NCI-H446 (cell line): ENCODE results near the gene ARHGAP33.
A peak's percentile ranks its signal among the peaks of the same experiment; 100 is the strongest.
"Not testable (repeated sequence)": the region's sequence is repeated elsewhere in the genome, so short reads cannot be mapped to it uniquely, and the experiment has no call there.

Experiments used
- DNase-seq, 2 experiments: peaks; one replicate each; lab custom pipeline; 2025; lab: John Stamatoyannopoulos, UW

The ARHGAP33 gene

GRCh38 chr19:35795564-35795963 is 20.2 kb downstream of the ARHGAP33 start:
- not testable (repeated sequence) for DNase-seq

- DNase-seq = no peak
These were observed 21.5 kb downstream of the ARHGAP33 start for GRCh38 chr19:35796645-35797542.

DNA sequence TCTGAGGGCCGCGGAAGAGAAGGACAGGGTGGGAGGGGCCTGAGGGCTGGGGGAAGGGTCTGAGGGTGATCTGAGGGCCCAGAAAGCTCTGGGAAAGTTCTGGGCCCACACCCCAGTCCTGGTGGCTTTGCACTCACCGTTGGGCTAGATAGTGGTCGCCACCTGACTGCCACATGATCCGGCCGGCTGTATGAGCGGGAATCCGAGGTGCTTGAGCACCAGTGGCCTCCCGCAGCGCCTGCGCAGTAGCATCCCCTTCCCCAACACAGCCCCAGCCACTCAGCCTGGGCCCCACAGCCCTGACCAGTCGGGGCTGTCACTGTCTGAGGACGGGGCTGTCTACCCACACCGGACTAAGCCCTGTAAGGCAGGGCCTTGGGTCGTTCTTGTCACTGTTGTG is 22.3 kb downstream of the ARHGAP33 start:
- DNase-seq = no peak

DNA sequence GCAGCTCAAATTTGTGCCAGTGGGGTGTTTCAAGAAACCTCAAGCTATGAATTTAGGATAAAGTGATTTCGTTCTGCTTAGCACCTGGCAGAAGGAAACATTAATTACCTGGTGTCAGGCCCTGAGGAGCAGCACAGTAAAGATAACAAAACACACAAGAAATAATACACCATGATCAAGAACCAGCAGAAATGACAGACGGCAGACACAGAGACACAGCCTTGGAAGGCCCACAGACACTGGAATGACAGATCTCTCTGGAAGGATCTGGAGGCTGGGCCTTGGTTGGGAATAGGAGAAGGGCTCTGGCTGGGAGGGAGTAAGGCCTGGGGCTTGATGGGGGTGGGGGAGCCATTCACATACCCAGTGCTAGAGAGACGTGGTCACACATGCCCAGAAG is 26.5 kb downstream of the ARHGAP33 start:
- no peak for DNase-seq

DNA sequence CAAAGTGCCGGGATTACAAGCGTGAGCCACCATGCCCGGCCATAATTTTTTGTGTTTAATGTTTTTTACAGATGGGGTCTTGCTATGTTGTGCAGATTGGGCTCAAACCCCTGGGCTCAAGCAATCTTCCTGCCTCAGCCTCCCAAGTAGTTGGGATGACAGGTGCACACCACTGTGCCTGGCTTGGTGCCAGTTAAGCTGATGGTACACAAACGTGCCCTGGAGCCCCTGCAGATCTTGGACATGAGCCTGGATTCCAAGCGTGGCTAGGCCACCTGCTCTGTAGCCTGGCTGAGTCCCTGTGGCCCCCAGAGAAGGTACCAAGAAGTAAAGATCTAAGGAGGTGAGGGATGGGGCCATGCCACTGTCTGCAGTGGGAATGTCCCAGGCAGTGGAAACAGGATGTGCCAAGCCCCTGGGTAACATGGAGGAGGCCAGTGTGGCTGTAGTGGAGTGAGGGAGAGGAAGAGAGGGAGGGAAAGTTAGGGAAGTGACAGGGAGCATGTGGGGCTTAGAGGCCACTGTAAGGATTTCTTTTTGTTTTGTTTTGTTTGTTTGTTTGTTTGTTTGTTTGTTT is 30.2 kb downstream of the ARHGAP33 start:
- no peak for DNase-seq

- DNase-seq = no peak
These were observed 31.2 kb downstream of the ARHGAP33 start for GRCh38 chr19:35806597-35806996.

DNA sequence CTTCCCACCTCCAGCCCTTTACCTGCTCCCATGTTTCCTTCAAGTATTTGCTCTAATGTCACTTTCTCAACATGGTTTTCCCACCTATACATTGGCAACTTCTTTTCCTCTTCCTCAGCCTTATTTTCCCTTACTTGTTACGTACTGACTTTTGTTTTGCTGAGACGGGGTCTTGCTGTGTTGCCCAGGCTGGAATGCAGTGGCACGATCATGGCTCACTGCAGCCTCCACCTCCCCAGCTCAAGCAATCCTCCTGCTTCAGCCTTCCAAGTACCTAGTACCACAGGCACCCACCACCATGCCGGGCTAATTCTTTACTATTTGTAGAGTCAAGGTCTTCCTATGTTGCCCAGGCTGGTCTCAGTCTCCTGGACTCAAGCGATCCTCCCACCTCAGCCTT is 32.3 kb downstream of the ARHGAP33 start:
- no peak for DNase-seq

DNA sequence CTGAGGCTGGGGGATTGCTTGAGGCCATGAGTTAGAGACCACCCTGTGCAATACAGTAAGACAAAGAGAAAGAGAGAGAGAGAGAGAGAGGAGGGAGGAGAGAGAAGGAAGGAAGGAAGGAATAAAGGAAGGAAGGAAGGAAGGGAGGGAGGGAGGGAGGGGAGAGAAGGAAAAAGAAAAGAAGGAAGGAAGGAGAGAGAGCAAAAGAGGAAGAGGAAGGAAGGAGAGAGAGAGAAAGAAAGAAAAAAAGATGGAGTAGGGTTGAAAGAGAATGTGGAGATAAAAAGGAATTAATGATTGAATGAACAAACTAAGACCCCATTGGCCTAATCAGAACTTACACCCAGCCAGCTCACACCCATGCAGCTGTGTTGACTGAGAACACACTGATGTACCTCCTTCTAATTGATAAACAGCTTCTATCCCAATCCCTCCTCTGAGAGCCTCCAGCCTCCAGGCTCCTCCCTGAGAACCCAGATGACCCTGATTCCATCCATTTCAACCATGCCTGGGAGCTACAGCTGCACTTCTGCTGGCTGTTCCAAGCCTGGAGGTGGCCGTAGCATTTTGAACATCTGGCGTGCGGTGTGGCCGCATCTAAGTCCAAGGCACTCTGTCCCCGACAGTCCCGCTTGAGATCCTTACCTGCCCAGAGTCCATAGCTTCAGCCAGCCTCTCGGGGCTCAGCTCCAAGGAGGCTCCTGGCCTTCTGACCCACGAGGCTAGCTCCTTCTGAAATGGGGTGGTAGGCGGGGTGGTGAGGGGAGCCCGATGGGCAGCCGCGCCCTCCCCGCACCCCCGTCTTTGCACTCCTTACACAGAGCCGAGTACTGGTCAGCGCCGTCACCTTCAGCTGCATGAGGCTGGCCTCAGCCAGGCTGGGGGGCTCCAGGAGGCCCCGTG is 36.2 kb downstream of the ARHGAP33 start:
- DNase-seq = no peak

DNA sequence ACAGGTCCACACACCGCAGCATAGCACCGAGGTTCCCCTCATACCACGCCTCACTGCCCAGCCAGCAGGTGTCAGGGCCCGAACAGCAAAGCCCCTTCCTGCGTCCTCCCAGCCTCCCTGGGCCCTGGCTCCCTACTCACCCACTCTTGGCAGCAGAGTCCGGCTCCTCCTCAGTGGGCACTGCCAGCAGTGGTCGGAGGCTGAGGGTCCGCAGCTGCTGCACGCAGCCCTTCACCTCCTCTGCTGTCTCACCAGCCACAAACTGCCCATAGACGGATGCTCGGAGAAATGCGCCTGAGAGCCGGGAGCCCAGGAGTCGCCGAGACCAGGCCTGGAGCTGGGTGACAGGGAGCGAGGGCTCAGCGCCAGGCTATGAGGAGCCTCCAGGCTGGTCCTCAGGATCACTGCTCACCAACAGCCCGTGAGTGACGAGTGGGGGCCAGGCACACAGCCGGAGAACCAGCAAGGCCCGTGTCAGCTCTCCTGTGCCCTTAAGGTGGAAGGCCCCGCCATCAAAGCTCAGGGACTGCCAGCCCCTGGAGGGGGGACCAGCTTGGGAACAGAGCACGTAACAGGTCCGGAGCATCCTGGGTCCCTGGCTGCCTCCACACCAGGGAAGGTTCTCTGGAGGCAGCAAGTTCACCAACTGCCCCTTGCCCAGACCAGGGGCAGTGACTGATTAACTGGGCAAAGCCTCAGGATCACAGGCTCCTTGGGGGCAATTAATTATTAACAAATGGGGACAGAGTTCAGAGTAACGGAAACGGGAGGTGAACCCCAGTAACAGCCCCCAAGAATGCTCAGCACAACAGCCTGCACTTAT is 37.1 kb downstream of the ARHGAP33 start, which contains the start of gene PRODH2:
PRODH2 (minus strand) TSS at position 626 of the 823 bp plus-strand sequence; CDS start at position 586, 40 bp downstream.
- no peak for DNase-seq

- no peak for DNase-seq
These were observed 37.9 kb downstream of the ARHGAP33 start for GRCh38 chr19:35813043-35813890.

DNA sequence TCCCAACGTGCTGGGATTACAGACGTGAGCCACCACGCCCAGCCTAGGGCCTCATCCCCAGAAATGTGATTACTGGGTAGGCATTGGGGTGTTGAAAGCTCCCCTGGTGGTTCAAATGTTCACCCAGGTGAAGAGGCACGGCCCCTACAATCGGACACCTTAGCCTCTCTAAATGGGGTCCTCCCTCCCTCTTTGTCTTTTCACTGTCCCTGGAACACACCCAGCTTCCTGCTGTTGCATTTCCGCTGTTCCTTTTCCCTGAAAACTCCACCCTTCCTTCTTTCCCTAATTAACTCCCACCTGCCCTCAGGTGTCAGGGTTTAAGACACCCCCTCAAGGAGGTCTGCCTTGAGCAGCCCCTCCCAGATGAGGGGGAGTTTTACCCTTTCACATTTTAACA is 40.9 kb downstream of the ARHGAP33 start:
- DNase-seq = no peak

DNA sequence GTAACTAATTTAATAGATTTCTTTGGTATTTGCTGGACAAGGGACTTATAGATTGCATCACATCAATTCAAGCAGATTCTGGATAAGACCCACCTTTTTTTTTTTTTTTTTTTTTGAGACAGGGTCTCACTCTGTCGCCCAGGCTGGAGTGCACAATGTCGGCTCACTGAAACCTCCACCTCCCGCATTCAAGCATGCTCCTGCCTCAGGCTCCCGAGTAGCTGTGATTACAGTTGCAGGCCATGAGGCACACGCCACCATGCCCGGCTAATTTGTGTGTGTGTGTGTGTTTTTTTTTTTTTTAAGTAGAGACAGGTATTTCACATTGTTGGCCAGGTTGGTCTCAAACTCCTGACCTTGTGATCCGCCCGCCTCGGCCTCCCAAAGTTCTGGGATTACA is 41.5 kb downstream of the ARHGAP33 start:
- DNase-seq = no peak

DNA sequence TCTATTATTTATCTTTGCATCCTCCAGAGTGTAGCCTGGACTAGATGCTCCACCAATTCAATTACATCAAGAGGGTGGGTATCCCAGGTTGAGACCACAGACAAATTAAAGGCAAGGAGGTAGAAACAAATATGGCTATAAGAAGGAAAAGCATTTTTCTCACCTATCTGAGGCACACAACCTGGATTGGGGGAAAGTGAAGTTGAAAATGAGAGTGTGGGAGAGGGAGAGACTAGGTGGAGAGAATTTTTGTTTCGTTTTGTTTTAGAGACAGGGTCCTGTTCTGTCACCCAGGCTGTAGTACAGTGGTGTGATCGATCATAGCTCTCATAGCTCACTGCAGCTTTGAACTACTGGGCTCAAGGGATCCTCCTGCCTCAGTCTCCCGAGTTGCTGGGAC is 43.1 kb downstream of the ARHGAP33 start:
- DNase-seq = no peak

GRCh38 chr19:35822579-35822978 is 47.2 kb downstream of the ARHGAP33 start:
- DNase-seq = peak in 1 of 2 experiments; percentile 18

DNA sequence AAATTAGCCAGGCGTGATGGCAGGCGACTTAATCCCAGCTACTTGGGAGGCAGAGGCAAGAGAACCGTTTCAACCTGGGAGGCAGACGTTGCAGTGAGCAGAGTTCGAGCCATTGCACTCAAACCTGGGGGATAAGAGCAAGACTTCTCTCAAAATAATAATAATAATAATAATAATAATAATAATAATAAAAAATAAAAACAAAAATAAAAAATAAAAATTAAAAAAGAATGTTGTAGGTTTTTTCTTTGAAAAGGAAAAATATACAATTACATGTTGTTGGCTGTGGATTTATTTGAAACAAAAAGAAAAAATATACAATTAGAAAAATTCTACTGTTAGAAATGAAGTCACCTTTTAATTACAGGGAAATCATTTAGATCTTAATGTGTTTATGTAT is 48.8 kb downstream of the ARHGAP33 start:
- DNase-seq = no peak

GRCh38 chr19:35828692-35829301 is 53.4 kb downstream of the ARHGAP33 start:
- DNase-seq = no peak

DNA sequence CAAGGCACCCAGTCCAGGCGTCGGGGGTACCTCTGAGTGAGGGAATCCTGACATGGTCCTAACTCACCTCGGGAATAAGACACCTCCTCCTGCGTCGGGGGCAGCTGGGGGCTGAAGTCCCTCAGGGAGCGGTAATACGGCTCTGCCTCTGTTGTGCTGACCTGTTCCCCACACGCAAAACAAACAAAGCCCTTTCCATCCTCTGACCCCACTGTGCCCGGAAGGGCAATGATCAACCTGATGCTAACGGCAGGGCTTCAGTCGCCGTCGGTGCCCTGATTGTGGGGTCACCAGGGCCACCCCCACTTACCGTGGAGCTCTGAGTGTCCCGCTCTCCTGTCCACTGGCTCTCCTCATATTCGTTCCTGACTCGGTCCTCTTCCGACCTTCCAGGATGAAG is 55.6 kb downstream of the ARHGAP33 start:
- DNase-seq = no peak

DNA sequence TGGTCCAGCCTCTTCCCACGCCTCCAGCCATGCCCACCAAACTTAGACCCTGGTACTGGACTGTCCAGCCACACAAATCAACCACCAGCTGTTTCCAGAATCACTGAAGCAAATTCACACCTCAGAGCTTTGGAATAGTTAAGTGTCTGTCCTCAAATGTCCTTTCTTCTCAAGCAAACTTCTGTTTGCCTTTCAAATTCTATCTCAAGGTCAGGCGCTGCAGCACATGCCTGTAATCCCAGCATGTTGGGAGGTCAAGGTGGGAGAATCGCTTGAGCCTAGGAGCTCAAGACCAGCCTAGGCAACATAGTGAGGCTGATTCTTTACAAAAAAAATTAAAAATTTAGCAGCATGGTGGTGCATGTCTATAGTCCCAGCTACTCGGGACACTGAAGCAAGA is 56.7 kb downstream of the ARHGAP33 start:
- no peak for DNase-seq

DNA sequence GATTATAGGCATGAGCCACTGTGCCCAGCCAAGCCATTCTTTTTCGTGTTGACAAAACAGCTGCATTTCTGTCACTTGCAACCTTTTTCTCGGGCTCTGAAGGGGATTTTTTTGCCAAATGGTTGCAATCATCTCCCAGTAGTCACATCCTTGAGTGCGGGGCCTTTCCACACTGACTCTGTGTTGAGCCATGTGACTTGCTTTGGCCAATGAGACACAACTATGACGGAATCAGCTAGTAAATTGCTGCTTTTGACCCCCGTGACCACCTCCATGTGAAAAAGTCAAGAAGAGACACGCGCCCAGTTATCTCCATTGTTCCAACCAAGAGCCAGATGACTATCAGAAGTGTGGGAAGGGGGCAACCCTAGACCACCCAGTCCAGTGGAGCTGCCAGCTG is 58.6 kb downstream of the ARHGAP33 start:
- DNase-seq = no peak

DNA sequence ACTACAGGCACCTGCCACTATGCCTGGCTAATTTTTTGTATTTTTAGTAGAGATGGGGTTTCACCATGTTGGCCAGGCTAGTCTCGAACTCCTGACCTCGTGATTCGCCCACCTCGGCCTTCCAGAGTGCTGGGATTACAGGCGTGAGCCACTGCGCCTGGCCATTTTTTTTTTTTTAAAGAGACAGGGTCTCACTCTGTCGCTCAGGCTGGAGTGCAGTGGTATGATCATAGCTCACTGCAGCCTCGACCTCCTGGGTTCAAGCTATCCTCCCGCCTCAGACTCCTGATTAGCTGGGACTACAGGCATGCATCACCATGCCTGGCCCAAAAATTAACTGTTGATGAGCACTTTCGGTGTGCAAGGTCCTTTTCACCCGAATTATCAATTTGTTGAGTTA is 60.7 kb downstream of the ARHGAP33 start:
- DNase-seq = not testable (repeated sequence)
